KMS-11 (cell line): Measurements from ENCODE around the gene RFTN1.

Experiments used
- H2AFZ ChIP-seq: fragments of 200-600 bp; sonication (generic); 2 replicates; pipeline ENCODE4 v1.6.1; 2016; ENCODE audit warnings: antibody characterized with exemption, mixed run types, low read depth
- H3K27ac ChIP-seq: fragments of 200-600 bp; sonication (generic); 2 replicates; pipeline ENCODE4 v1.6.1; 2016; ENCODE audit warnings: mild to moderate bottlenecking, mixed run types
- H3K27me3 ChIP-seq: fragments of 200-600 bp; sonication (generic); 2 replicates; pipeline ENCODE4 v1.6.1; 2017; ENCODE audit warnings: mild to moderate bottlenecking, low read depth, mixed run types, moderate library complexity; ENCODE audit not compliant: insufficient read depth
- H3K36me3 ChIP-seq: fragments of 200-600 bp; sonication (generic); 2 replicates; pipeline ENCODE4 v1.6.1; 2017; ENCODE audit warnings: mild to moderate bottlenecking, mixed run types; ENCODE audit not compliant: insufficient read depth
- H3K4me1 ChIP-seq: fragments of 200-600 bp; sonication (generic); 2 replicates; pipeline ENCODE4 v1.6.1; 2016; ENCODE audit warnings: mild to moderate bottlenecking, low read depth, mixed run types; ENCODE audit not compliant: poor library complexity, severe bottlenecking
- H3K4me2 ChIP-seq: fragments of 200-600 bp; sonication (generic); 2 replicates; pipeline ENCODE4 v1.7.0; 2016; ENCODE audit warnings: mild to moderate bottlenecking, mixed run types
- H3K4me3 ChIP-seq: fragments of 200-600 bp; sonication (generic); IDR thresholded peaks from 2 replicates; pipeline ENCODE4 v1.6.1; 2017; ENCODE audit warnings: low read depth, low read length, mixed read lengths; ENCODE audit not compliant: insufficient read depth
- H3K79me2 ChIP-seq: fragments of 200-600 bp; sonication (generic); 2 replicates; pipeline ENCODE4 v1.6.1; 2016; ENCODE audit warnings: low read depth, mixed run types; ENCODE audit not compliant: insufficient read depth
- H3K9ac ChIP-seq: fragments of 200-600 bp; sonication (generic); 2 replicates; pipeline ENCODE4 v1.6.1; 2016; ENCODE audit warnings: mild to moderate bottlenecking, mixed run types
- H4K20me1 ChIP-seq: fragments of 200-600 bp; sonication (generic); 2 replicates; pipeline ENCODE4 v1.6.1; 2016; ENCODE audit warnings: mild to moderate bottlenecking, mixed run types; ENCODE audit not compliant: insufficient read depth
- CTCF ChIP-seq: fragments of 200-600 bp; sonication (generic); conservative IDR thresholded peaks from 2 replicates; pipeline ENCODE4 v1.6.1; 2017; ENCODE audit warnings: low read depth, mild to moderate bottlenecking, antibody characterized with exemption, low read length, moderate library complexity, mixed read lengths

The RFTN1 gene

GRCh38 chr3:16300307-16300706 lies 213.2 kb downstream of the RFTN1 start:
- Histone ChIP-seq H3K36me3 (no peaks in the 10 kb centered on the region; the same call in 1 of the 2 replicates), H4K20me1 (no peaks in the 10 kb centered on the region), H3K27ac (no peak overlapping the region; the same call in 1 of the 2 replicates)

DNA sequence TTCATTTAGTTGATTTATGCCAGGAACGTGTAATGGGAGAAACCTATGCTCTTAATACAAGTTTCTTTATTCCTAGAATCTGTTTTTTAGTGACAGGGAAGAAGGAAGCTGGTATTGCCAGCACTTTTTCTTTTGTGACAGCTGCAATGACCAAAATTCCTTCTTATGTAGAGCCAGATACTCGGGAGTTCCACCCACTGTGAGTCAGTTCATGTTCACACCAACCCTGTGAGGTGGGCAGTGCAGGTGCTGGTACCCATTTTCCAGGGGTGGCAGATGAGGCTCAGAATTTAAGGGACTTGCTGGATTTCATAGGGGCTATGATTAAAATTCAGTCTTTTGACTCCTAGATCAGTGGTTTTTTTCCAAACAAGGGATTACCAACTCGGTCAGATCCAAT lies 213.8 kb downstream of the RFTN1 start:
- Histone ChIP-seq H3K4me1 (peaks cover 53% of the 10 kb centered on the region), H3K4me3 (no peak overlapping the region), H3K27ac (no peak overlapping the region), H3K36me3 (no peaks in the 10 kb centered on the region; the same call in 1 of the 2 replicates), H3K9ac (no peak overlapping the region), H3K27me3 (no peaks in the 10 kb centered on the region), H3K79me2 (no peaks in the 10 kb centered on the region), H3K4me2 (peak overlapping the region; percentile 79; the same call in 1 of the 2 replicates), H2AFZ (no peak overlapping the region), H4K20me1 (no peaks in the 10 kb centered on the region)
- TF ChIP-seq CTCF, result no peak

More at GRCh38 chr3:16300307-16300706, 213.2 kb downstream of the RFTN1 start:
- H3K4me2 ChIP-seq, result peak overlapping the region; percentile 79
- no peaks in the 10 kb centered on the region for H3K27me3 ChIP-seq
- no peak overlapping the region for H3K9ac ChIP-seq
- no peak for TF ChIP-seq CTCF
- H3K4me1 ChIP-seq, result peaks cover 53% of the 10 kb centered on the region
- no peak overlapping the region for H3K4me3 ChIP-seq
- H3K79me2 ChIP-seq, result no peaks in the 10 kb centered on the region
- H2AFZ ChIP-seq, result no peak overlapping the region

GRCh38 chr3:16298891-16299290 lies 214.6 kb downstream of the RFTN1 start:
- H4K20me1 ChIP-seq, result no peaks in the 10 kb centered on the region
- H3K4me2 ChIP-seq, result no peak overlapping the region
- H3K9ac ChIP-seq, result no peak overlapping the region
- H3K27me3 ChIP-seq, result no peaks in the 10 kb centered on the region
- no peak for TF ChIP-seq CTCF
- H3K4me3 ChIP-seq, result no peak overlapping the region
- peaks cover 50% of the 10 kb centered on the region for H3K4me1 ChIP-seq
- no peaks in the 10 kb centered on the region; the same call in 1 of the 2 replicates for H3K36me3 ChIP-seq
- H3K27ac ChIP-seq, result no peak overlapping the region
- H2AFZ ChIP-seq, result no peak overlapping the region
- H3K79me2 ChIP-seq, result no peaks in the 10 kb centered on the region

- no peak overlapping the region for H3K4me3 ChIP-seq
- no peak overlapping the region for H3K9ac ChIP-seq
- H2AFZ ChIP-seq, result no peak overlapping the region
- no peak overlapping the region for H3K27ac ChIP-seq
- no peak for TF ChIP-seq CTCF
- no peaks in the 10 kb centered on the region; the same call in 1 of the 2 replicates for H3K36me3 ChIP-seq
- H4K20me1 ChIP-seq, result no peaks in the 10 kb centered on the region
- H3K79me2 ChIP-seq, result no peaks in the 10 kb centered on the region
- no peak overlapping the region for H3K4me2 ChIP-seq
- no peaks in the 10 kb centered on the region for H3K27me3 ChIP-seq
- H3K4me1 ChIP-seq, result peaks cover 45% of the 10 kb centered on the region
These were observed 215.3 kb downstream of the RFTN1 start for GRCh38 chr3:16297997-16298885.
